PC-3 (cell line): ENCODE results near the gene ATXN7L1. TPM values are rescaled to one million over a fixed set of nuclear protein-coding genes. Genes with fewer than 3 reads are reported as not detected.

ENCODE experiments used
- ATAC-seq: fragments of 200-7000 bp; cut with Tn5 transposase; 2 replicates; pipeline ENCODE4 v1.9.1; 2020; ENCODE audit warnings: mild to moderate bottlenecking, moderate library complexity
- BruUV-seq: library from RNA; stranded (reverse); fragments of 400-500 nt; replicated peaks from 2 replicates; lab custom pipeline; 2021; lab: Mats Ljungman, UMichigan
- CTCF ChIA-PET: fragments of 300-600 bp; sonication (Branson Sonifier 250); formaldehyde crosslinking; loops from one replicate; lab custom pipeline; 2022; ENCODE audit warnings: antibody characterized with exemption; lab: Charles Lee
- POLR2A ChIA-PET: fragments of 300-600 bp; sonication (Branson Sonifier 250); formaldehyde crosslinking; loops from one replicate; lab custom pipeline; 2022; ENCODE audit warnings: antibody characterized with exemption; ENCODE audit not compliant: unreplicated experiment; lab: Charles Lee
- DNase-seq: peaks from one replicate; pipeline ENCODE4 v3.0.0-alpha.2; 2015
- H2AFZ ChIP-seq: fragments of 300-600 bp; sonication (generic); 2 replicates; pipeline ENCODE4 v1.6.0; 2016; ENCODE audit warnings: antibody characterized with exemption, low read length
- H3F3A ChIP-seq: fragments of 300-600 bp; sonication (generic); one replicate; pipeline ENCODE4 v1.6.0; 2017; ENCODE audit warnings: antibody characterized with exemption, low read length, control low read depth, mild to moderate bottlenecking; ENCODE audit not compliant: unreplicated experiment
- H3K27ac ChIP-seq: fragments of 300-600 bp; sonication (generic); 2 replicates; pipeline ENCODE4 v1.5.1; 2016; ENCODE audit warnings: mild to moderate bottlenecking, low read length
- H3K27me3 ChIP-seq: fragments of 300-600 bp; sonication (generic); 2 replicates; pipeline ENCODE4 v1.6.1; 2016; ENCODE audit warnings: low read length, mixed read lengths
- H3K36me3 ChIP-seq: fragments of 300-600 bp; sonication (generic); 2 replicates; pipeline ENCODE4 v1.6.1; 2016; ENCODE audit warnings: low read depth, mixed run types, low read length, mixed read lengths
- H3K4me1 ChIP-seq: fragments of 300-600 bp; sonication (generic); 2 replicates; pipeline ENCODE4 v1.5.1; 2016; ENCODE audit warnings: low read length; ENCODE audit not compliant: insufficient read depth
- H3K4me2 ChIP-seq: fragments of 300-600 bp; sonication (generic); 2 replicates; pipeline ENCODE4 v1.6.0; 2016; ENCODE audit warnings: low read length
- H3K4me3 ChIP-seq: fragments of 300-600 bp; sonication (generic); 2 replicates; pipeline ENCODE4 v1.5.1; 2016; ENCODE audit warnings: mild to moderate bottlenecking, low read length, mixed read lengths
- H3K79me2 ChIP-seq: fragments of 300-600 bp; sonication (generic); 2 replicates; pipeline ENCODE4 v1.6.1; 2017; ENCODE audit warnings: low read length, mixed read lengths
- H3K9ac ChIP-seq: fragments of 300-600 bp; sonication (generic); 2 replicates; pipeline ENCODE4 v1.6.0; 2016; ENCODE audit warnings: mild to moderate bottlenecking, low read length
- H3K9me2 ChIP-seq: fragments of 300-600 bp; sonication (generic); replicated peaks from 2 replicates; pipeline ENCODE4 v1.6.1; 2016; ENCODE audit warnings: mixed run types, low read length, mixed read lengths
- H3K9me3 ChIP-seq: fragments of 300-600 bp; sonication (generic); 2 replicates; pipeline ENCODE4 v1.6.1; 2016; ENCODE audit warnings: low read length, mixed read lengths
- H4K20me1 ChIP-seq: fragments of 300-600 bp; sonication (generic); 2 replicates; pipeline ENCODE4 v1.6.1; 2016; ENCODE audit warnings: low read length, mixed read lengths
- CTCF ChIP-seq: fragments of 300-600 bp; sonication (generic); conservative IDR thresholded peaks from 2 replicates; pipeline ENCODE4 v1.5.1; 2017; ENCODE audit warnings: antibody characterized with exemption, low read depth, mild to moderate bottlenecking, low read length
- EZH2 ChIP-seq: fragments of 300-600 bp; sonication (generic); IDR thresholded peaks from one replicate; pipeline ENCODE4 v1.6.1; 2017; ENCODE audit warnings: antibody characterized with exemption, mild to moderate bottlenecking, low read length; ENCODE audit not compliant: unreplicated experiment
- EZH2phosphoT487 ChIP-seq: fragments of 300-600 bp; sonication (generic); IDR thresholded peaks from 2 replicates; pipeline ENCODE4 v1.6.1; 2018; ENCODE audit warnings: mild to moderate bottlenecking, antibody characterized with exemption, low read length, borderline replicate concordance
- intact Hi-C: fragments of 100-400 bp; cut with micrococcal nuclease; formaldehyde crosslinking; loops from 2 replicates; pipeline ENCODE4 v1.9.0; 2023
- total RNA-seq: library from RNA; depleted of rRNA; stranded (reverse); fragments of >200 nt; gene quantifications from 2 replicates; pipeline ENCODE4 v1.2.3, GENCODE V29; 2014

Gene ATXN7L1
- total RNA-seq, 1 experiment from 2014 or later = 16.0 TPM

GRCh38 chr7:105756367-105756766 lies 120.0 kb downstream of the ATXN7L1 start:
- H3F3A ChIP-seq = no peaks in the 10 kb centered on the region
- intact Hi-C loops = no loop called here
- BruUV-seq = no TSS peak
- H3K4me3 ChIP-seq = no peak overlapping the region
- H3K4me2 ChIP-seq = no peak overlapping the region
- no peaks in the 10 kb centered on the region for H3K9me2 ChIP-seq
- H3K9ac ChIP-seq = no peak overlapping the region
- H3K27ac ChIP-seq = no peak overlapping the region
- no peak overlapping the region for H2AFZ ChIP-seq
- H4K20me1 ChIP-seq = no peaks in the 10 kb centered on the region
- H3K27me3 ChIP-seq = no peaks in the 10 kb centered on the region
- DNase-seq (no peak), ATAC-seq (no peak)
- ChIA-PET CTCF (no interaction called here), POLR2A (no interaction called here)
- H3K4me1 ChIP-seq = no peaks in the 10 kb centered on the region; the same call in 1 of the 2 replicates
- no peaks in the 10 kb centered on the region for H3K36me3 ChIP-seq
- TF ChIP-seq EZH2phosphoT487 (no peak), EZH2 (no peak), CTCF (no peak)
- H3K9me3 ChIP-seq = no peaks in the 10 kb centered on the region
- H3K79me2 ChIP-seq = no peaks in the 10 kb centered on the region

- DNase-seq (no peak), ATAC-seq (peak; percentile 43; the same call in 1 of the 2 replicates)
- H4K20me1 ChIP-seq = no peaks in the 10 kb centered on the region
- ChIA-PET POLR2A (no interaction called here), CTCF (no interaction called here)
- H3K27me3 ChIP-seq = no peaks in the 10 kb centered on the region
- no peaks in the 10 kb centered on the region for H3K9me2 ChIP-seq
- H3K4me3 ChIP-seq = no peak overlapping the region
- no peak overlapping the region for H2AFZ ChIP-seq
- intact Hi-C loops = no loop called here
- no peak for TF ChIP-seq EZH2phosphoT487
- TF ChIP-seq CTCF = no peak
- no peak for TF ChIP-seq EZH2
- no peaks in the 10 kb centered on the region for H3K4me1 ChIP-seq
- no TSS peak for BruUV-seq
- no peak overlapping the region for H3K27ac ChIP-seq
- no peak overlapping the region for H3K9ac ChIP-seq
- H3F3A ChIP-seq = no peaks in the 10 kb centered on the region
- no peaks in the 10 kb centered on the region for H3K79me2 ChIP-seq
- no peaks in the 10 kb centered on the region for H3K9me3 ChIP-seq
- no peaks in the 10 kb centered on the region for H3K36me3 ChIP-seq
- no peak overlapping the region for H3K4me2 ChIP-seq
These were observed 123.6 kb downstream of the ATXN7L1 start for GRCh38 chr7:105752671-105753275.

GRCh38 chr7:105751054-105751453 lies 125.3 kb downstream of the ATXN7L1 start:
- Histone ChIP-seq H3K4me3 (no peak overlapping the region), H3K9me3 (no peaks in the 10 kb centered on the region), H2AFZ (no peak overlapping the region), H3F3A (no peaks in the 10 kb centered on the region), H3K4me1 (no peaks in the 10 kb centered on the region), H3K36me3 (no peaks in the 10 kb centered on the region), H4K20me1 (no peaks in the 10 kb centered on the region), H3K9me2 (no peaks in the 10 kb centered on the region), H3K79me2 (no peaks in the 10 kb centered on the region), H3K27me3 (no peaks in the 10 kb centered on the region), H3K27ac (no peak overlapping the region), H3K4me2 (no peak overlapping the region), H3K9ac (no peak overlapping the region)
- ATAC-seq (no peak), DNase-seq (no peak)
- BruUV-seq = no TSS peak
- TF ChIP-seq EZH2 = no peak
- TF ChIP-seq CTCF = no peak
- TF ChIP-seq EZH2phosphoT487 = no peak
- ChIA-PET POLR2A (no interaction called here), CTCF (no interaction called here)
- intact Hi-C loops = no loop called here
